ENCODE data around the gene BLNK.

GRCh38 chr10:96276426-96276825, 5.1 kb upstream of the BLNK start:
- TF ChIP-seq CTCF (conservative IDR thresholded peaks at IDR 0.05; ENCODE audit: low read depth in 2 of 2) (no peak), POLR2AphosphoS5 (IDR thresholded peaks at IDR 0.05; ENCODE audit: low read depth) (no peak), EZH2phosphoT487 (IDR thresholded peaks at IDR 0.05; ENCODE audit: unreplicated experiment) (no peak), CREB1 (CRISPR knock-in tag; IDR thresholded peaks at IDR 0.05; ENCODE audit: low read depth) (no peak), REST (IDR thresholded peaks at IDR 0.05; ENCODE audit: unreplicated experiment) (no peak), ZNF331 (CRISPR knock-in tag; IDR thresholded peaks at IDR 0.05; ENCODE audit: low read depth) (no peak), EZH2 (IDR thresholded peaks at IDR 0.05; ENCODE audit: low read depth, unreplicated experiment) (no peak)
